HEK293T (cell line): Measurements from ENCODE around the gene PRDM16.

ENCODE experiments used
- ARNT ChIP-seq: fragments of 450-650 bp; IDR thresholded peaks from 2 replicates; pipeline ENCODE4 v1.6.1; 2017; ENCODE audit warnings: mild to moderate bottlenecking
- BHLHE40 ChIP-seq: fragments of 450-650 bp; IDR thresholded peaks from 2 replicates; pipeline ENCODE4 v1.6.1; 2016; ENCODE audit warnings: mild to moderate bottlenecking, moderate library complexity, borderline replicate concordance
- ELF4 ChIP-seq: fragments of 450-650 bp; IDR thresholded peaks from 2 replicates; pipeline ENCODE4 v1.6.1; 2017; ENCODE audit warnings: antibody characterized with exemption
- FOXA1 ChIP-seq: fragments of 450-650 bp; IDR thresholded peaks from 2 replicates; pipeline ENCODE4 v1.6.1; 2016; ENCODE audit warnings: mild to moderate bottlenecking
- FOXM1 ChIP-seq: fragments of 450-650 bp; IDR thresholded peaks from 2 replicates; pipeline ENCODE4 v1.6.1; 2017; ENCODE audit warnings: mild to moderate bottlenecking, borderline replicate concordance
- HDGF ChIP-seq: fragments of 450-650 bp; IDR thresholded peaks from 2 replicates; pipeline ENCODE4 v1.6.1; 2017; ENCODE audit warnings: antibody characterized with exemption, borderline replicate concordance
- L3MBTL2 ChIP-seq: fragments of 450-650 bp; conservative IDR thresholded peaks from 2 replicates; pipeline ENCODE4 v1.6.1; 2016; ENCODE audit warnings: mild to moderate bottlenecking
- SP1 ChIP-seq: fragments of 450-650 bp; IDR thresholded peaks from 2 replicates; pipeline ENCODE4 v1.6.1; 2017
- SUZ12 ChIP-seq: fragments of 450-650 bp; IDR thresholded peaks from 2 replicates; pipeline ENCODE4 v1.6.1; 2016; ENCODE audit warnings: mild to moderate bottlenecking
- TARDBP ChIP-seq: fragments of 450-650 bp; IDR thresholded peaks from 2 replicates; pipeline ENCODE4 v1.6.1; 2016

DNA sequence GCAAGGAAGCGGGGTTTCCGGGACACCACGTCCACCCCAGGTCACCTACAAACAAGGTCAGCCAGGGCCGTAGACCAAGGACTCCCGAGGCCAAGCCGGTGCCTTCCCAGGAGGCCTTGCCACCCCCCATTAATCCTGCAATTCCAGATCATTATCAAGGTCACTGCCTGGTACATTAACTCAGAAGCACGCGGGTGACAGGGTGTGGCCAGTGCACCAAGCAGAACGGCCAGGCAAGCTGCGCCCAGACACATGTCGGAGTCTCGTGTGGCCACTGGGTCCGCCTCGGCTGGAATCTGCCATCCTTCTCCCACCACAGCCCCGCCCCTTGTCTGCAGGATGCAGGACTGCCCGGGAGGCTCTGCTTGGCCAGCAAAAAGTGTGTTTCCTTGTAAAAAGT, 144.7 kb downstream of the PRDM16 start:
- TF ChIP-seq ELF4 (no peak), L3MBTL2 (no peak), TARDBP (no peak), SP1 (no peak), FOXM1 (no peak), SUZ12 (no peak), ARNT (no peak), FOXA1 (no peak), HDGF (no peak), BHLHE40 (no peak)
